Esophagus squamous epithelium (tissue), 4 donors: ENCODE data around the gene OBP2B.

Experiments
- POLR2A ChIP-seq, 4 donors: fragments of 450-650 bp; IDR thresholded peaks; one replicate each; pipeline ENCODE4 v1.6.1; 2017; ENCODE audit warnings: antibody characterized with exemption in 4 of 4, mild to moderate bottlenecking in 4 of 4, moderate library complexity in 3 of 4
- TF ChIP-seq, protein P1 (sequence below), 6 experiments: fragments of 450-650 bp in 4 of 6; fragments of 200-600 bp in 2 of 6; sonication (generic) in 2 of 6; IDR thresholded peaks; one replicate each; pipeline ENCODE4 v1.5.1; 2016 to 2019; ENCODE audit warnings: antibody characterized with exemption in 6 of 6, mild to moderate bottlenecking in 4 of 6, moderate library complexity in 4 of 6

DNA sequence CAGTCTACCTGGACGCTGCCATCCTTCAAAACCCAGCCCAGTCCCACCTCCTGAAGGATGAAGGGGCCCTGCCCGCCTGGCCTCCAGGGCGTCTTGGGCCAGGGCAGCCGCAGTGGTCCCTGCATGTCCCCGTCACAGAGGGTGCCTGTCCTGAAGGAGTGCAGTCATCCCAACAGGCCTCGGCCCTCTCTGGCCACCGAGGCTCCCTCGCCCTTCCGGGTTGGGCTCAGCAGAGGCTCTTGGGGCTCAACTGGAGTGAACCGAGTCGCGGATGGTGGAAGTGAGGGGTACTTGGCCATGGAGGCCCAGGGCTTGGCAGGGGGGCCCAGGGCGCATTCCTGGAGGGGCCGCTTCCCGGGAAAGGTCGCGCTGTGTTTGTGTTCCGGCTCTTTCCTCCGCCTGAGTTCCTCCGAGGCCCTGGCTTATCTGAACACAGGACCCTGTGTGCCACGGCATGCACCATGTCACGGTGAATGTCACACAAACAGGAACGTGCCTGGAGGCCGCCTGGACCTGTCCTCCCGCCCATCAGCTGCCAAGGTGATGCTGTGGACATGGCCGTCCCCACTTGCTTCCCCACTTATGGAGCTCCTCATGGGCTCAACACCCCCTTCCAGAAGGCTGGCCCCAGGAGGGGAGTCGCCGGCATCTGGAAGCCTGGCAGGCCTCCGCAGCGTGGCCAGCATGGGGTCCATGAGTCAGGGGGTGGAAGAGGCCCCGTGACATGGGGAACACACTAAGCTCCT, 25.7 kb upstream of the OBP2B start:
- no peak for TF ChIP-seq POLR2A (IDR thresholded peaks at IDR 0.05)
- TF ChIP-seq, protein P1, sequence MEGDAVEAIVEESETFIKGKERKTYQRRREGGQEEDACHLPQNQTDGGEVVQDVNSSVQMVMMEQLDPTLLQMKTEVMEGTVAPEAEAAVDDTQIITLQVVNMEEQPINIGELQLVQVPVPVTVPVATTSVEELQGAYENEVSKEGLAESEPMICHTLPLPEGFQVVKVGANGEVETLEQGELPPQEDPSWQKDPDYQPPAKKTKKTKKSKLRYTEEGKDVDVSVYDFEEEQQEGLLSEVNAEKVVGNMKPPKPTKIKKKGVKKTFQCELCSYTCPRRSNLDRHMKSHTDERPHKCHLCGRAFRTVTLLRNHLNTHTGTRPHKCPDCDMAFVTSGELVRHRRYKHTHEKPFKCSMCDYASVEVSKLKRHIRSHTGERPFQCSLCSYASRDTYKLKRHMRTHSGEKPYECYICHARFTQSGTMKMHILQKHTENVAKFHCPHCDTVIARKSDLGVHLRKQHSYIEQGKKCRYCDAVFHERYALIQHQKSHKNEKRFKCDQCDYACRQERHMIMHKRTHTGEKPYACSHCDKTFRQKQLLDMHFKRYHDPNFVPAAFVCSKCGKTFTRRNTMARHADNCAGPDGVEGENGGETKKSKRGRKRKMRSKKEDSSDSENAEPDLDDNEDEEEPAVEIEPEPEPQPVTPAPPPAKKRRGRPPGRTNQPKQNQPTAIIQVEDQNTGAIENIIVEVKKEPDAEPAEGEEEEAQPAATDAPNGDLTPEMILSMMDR (IDR thresholded peaks at IDR 0.05) = no peak
